Measurements from ENCODE around the gene GNG14.

GRCh38 chr19:12720851-12721655 lies 33.3 kb downstream of the GNG14 start:
- TF ChIP-seq, protein P1, sequence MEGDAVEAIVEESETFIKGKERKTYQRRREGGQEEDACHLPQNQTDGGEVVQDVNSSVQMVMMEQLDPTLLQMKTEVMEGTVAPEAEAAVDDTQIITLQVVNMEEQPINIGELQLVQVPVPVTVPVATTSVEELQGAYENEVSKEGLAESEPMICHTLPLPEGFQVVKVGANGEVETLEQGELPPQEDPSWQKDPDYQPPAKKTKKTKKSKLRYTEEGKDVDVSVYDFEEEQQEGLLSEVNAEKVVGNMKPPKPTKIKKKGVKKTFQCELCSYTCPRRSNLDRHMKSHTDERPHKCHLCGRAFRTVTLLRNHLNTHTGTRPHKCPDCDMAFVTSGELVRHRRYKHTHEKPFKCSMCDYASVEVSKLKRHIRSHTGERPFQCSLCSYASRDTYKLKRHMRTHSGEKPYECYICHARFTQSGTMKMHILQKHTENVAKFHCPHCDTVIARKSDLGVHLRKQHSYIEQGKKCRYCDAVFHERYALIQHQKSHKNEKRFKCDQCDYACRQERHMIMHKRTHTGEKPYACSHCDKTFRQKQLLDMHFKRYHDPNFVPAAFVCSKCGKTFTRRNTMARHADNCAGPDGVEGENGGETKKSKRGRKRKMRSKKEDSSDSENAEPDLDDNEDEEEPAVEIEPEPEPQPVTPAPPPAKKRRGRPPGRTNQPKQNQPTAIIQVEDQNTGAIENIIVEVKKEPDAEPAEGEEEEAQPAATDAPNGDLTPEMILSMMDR (IDR thresholded peaks at IDR 0.05): no peak
- no peak for TF ChIP-seq POLR2A (IDR thresholded peaks at IDR 0.05)
